Astrocyte (in vitro differentiated cells and primary cell): ENCODE results near the gene TGFBI.

Source experiments
- CTCF ChIP-seq: IDR thresholded peaks from 2 replicates; pipeline ENCODE4 v1.5.1; 2011; ENCODE audit warnings: low read depth, mild to moderate bottlenecking, inconsistent platforms, low read length, moderate library complexity; ENCODE audit not compliant: insufficient read depth
- EZH2 ChIP-seq: IDR thresholded peaks from 2 replicates; pipeline ENCODE4 v1.6.1; 2012; ENCODE audit warnings: mild to moderate bottlenecking, low read length, inconsistent platforms; ENCODE audit not compliant: insufficient read depth

- TF ChIP-seq CTCF (no peak), EZH2 (no peak)
These were observed 21.5 kb upstream of the TGFBI start for GRCh38 chr5:136007271-136007670.
